IPS DF 4.7 (cell line): ENCODE data around the gene SRBD1.
A peak's percentile ranks its signal among the peaks of the same experiment; 100 is the strongest.

Experiments used
- DNase-seq: peaks from one replicate; pipeline ENCODE4 v3.0.0-alpha.2; 2013; ENCODE audit warnings: low spot score; ENCODE audit errors: extremely low read depth

Gene SRBD1

GRCh38 chr2:45611020-45611859 is at the start of gene SRBD1:
Gene SRBD1, minus strand, starts transcription at chr2:45611267. Its CDS starts 5,826 bp downstream, at chr2:45605441.
- DNase-seq, result peak; percentile 84

GRCh38 chr2:45654250-45654649 is 43.2 kb upstream of the SRBD1 start:
- DNase-seq, result no peak

GRCh38 chr2:45653122-45653913 is 42.3 kb upstream of the SRBD1 start:
- no peak for DNase-seq

GRCh38 chr2:45652090-45653031 is 41.3 kb upstream of the SRBD1 start:
- no peak for DNase-seq

GRCh38 chr2:45651415-45652089 is 40.5 kb upstream of the SRBD1 start, which contains the start of gene PRKCE:
Gene PRKCE, plus strand, starts transcription at chr2:45651675.
- no peak for DNase-seq

- DNase-seq, result no peak
These were observed 39.9 kb upstream of the SRBD1 start for GRCh38 chr2:45650851-45651414.

GRCh38 chr2:45649858-45650811 is 39.1 kb upstream of the SRBD1 start:
- no peak for DNase-seq

GRCh38 chr2:45649462-45649857 is 38.4 kb upstream of the SRBD1 start:
- no peak for DNase-seq

GRCh38 chr2:45648636-45649035 is 37.6 kb upstream of the SRBD1 start:
- DNase-seq, result no peak

- no peak for DNase-seq
These were observed 37.0 kb upstream of the SRBD1 start for GRCh38 chr2:45647986-45648520.

- no peak for DNase-seq
These were observed 36.3 kb upstream of the SRBD1 start for GRCh38 chr2:45647356-45647755.

GRCh38 chr2:45646289-45646688 is 35.2 kb upstream of the SRBD1 start:
- DNase-seq, result no peak

- no peak for DNase-seq
These were observed 32.8 kb upstream of the SRBD1 start for GRCh38 chr2:45643543-45644542.

GRCh38 chr2:45643095-45643494 is 32.0 kb upstream of the SRBD1 start:
- no peak for DNase-seq

GRCh38 chr2:45640576-45640975 is 29.5 kb upstream of the SRBD1 start:
- no peak for DNase-seq

- DNase-seq, result no peak
These were observed 26.4 kb upstream of the SRBD1 start for GRCh38 chr2:45637440-45637839.

- no peak for DNase-seq
These were observed 24.9 kb upstream of the SRBD1 start for GRCh38 chr2:45636008-45636407.

GRCh38 chr2:45634223-45634622 is 23.2 kb upstream of the SRBD1 start:
- DNase-seq, result no peak
